ENCODE measurements around the gene TPM2. TPM values are rescaled to one million over a fixed set of nuclear protein-coding genes. Genes with fewer than 3 reads are reported as not detected.
A peak's percentile ranks its signal among the peaks of the same experiment; 100 is the strongest.

The TPM2 gene
- polyA plus RNA-seq, 1 donor: 463 TPM

- no peak overlapping the region for H3K4me3 ChIP-seq (ENCODE audit: low read length)
- H3K9me3 ChIP-seq (ENCODE audit: control insufficient read depth, low read depth, low read length): no peaks in the 10 kb centered on the region
- no peak overlapping the region for H3K27ac ChIP-seq (ENCODE audit: low read length)
- peaks cover 58% of the 10 kb centered on the region for H3K36me3 ChIP-seq (ENCODE audit: control insufficient read depth, insufficient read depth, low read length)
- WGBS (ENCODE audit: insufficient coverage, low lambda C conversion rate): 93% methylated on average over 3 of the region's 14 CpGs
- H3K4me1 ChIP-seq (ENCODE audit: control insufficient read depth, insufficient read depth, low read length): no peaks in the 10 kb centered on the region
- no peaks in the 10 kb centered on the region for H3K27me3 ChIP-seq (ENCODE audit: control insufficient read depth, insufficient read depth, low read length)
- DNase-seq: no peak
These were observed 7.8 kb upstream of the TPM2 start for GRCh38 chr9:35697486-35697885.

GRCh38 chr9:35696520-35697215 is 6.9 kb upstream of the TPM2 start:
- H3K9me3 ChIP-seq (ENCODE audit: control insufficient read depth, low read depth, low read length): no peaks in the 10 kb centered on the region
- H3K4me3 ChIP-seq (ENCODE audit: low read length): no peak overlapping the region
- no peaks in the 10 kb centered on the region for H3K27me3 ChIP-seq (ENCODE audit: control insufficient read depth, insufficient read depth, low read length)
- DNase-seq: peak; percentile 34 to 49
- WGBS (ENCODE audit: insufficient coverage, low lambda C conversion rate): 100% methylated on average over 1 of the region's 9 CpGs
- no peak overlapping the region for H3K27ac ChIP-seq (ENCODE audit: low read length)
- H3K36me3 ChIP-seq (ENCODE audit: control insufficient read depth, insufficient read depth, low read length): peaks cover 50% of the 10 kb centered on the region
- H3K4me1 ChIP-seq (ENCODE audit: control insufficient read depth, insufficient read depth, low read length): no peaks in the 10 kb centered on the region

DNA sequence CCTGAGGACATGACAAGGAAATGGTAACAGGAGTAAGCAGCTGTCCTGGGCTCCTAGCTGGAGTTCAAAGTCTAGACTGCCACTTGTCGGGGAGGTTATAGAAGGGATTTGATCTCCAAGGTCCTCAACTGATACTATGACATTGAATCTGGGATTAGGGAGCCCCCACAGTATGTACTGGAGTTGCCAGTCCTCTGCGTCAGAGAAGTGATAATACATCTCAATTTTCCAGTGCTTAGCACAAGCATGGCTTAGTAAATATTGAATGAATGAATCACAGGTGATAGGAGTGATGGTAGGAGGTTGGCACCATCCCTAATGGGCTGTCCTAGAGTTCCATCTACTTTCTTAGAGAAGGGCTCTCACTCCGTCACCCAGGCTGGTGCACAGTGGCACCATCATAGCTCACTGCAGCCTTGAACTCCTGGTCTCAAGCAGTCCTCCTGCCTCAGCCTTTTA is 6.2 kb upstream of the TPM2 start:
- no CpG with 5 or more reads among the region's 3 CpGs for WGBS (ENCODE audit: insufficient coverage, low lambda C conversion rate)
- peaks cover 3% of the 10 kb centered on the region for H3K4me1 ChIP-seq (ENCODE audit: control insufficient read depth, insufficient read depth, low read length)
- DNase-seq: peak in 1 of 2 donors; percentile 57
- no peaks in the 10 kb centered on the region for H3K9me3 ChIP-seq (ENCODE audit: control insufficient read depth, low read depth, low read length)
- H3K27ac ChIP-seq (ENCODE audit: low read length): no peak overlapping the region
- H3K27me3 ChIP-seq (ENCODE audit: control insufficient read depth, insufficient read depth, low read length): no peaks in the 10 kb centered on the region
- H3K4me3 ChIP-seq (ENCODE audit: low read length): no peak overlapping the region
- peaks cover 43% of the 10 kb centered on the region for H3K36me3 ChIP-seq (ENCODE audit: control insufficient read depth, insufficient read depth, low read length)

- H3K9me3 ChIP-seq (ENCODE audit: control insufficient read depth, low read depth, low read length): peaks cover 2% of the 10 kb centered on the region
- peaks cover 2% of the 10 kb centered on the region for H3K27me3 ChIP-seq (ENCODE audit: control insufficient read depth, insufficient read depth, low read length)
- 80% methylated on average over 1 of the region's 13 CpGs for WGBS (ENCODE audit: insufficient coverage, low lambda C conversion rate)
- H3K4me3 ChIP-seq (ENCODE audit: low read length): no peak overlapping the region
- peaks cover 4% of the 10 kb centered on the region for H3K36me3 ChIP-seq (ENCODE audit: control insufficient read depth, insufficient read depth, low read length)
- peak in 1 of 2 donors; percentile 28 for DNase-seq
- H3K4me1 ChIP-seq (ENCODE audit: control insufficient read depth, insufficient read depth, low read length): peaks cover 17% of the 10 kb centered on the region
- H3K27ac ChIP-seq (ENCODE audit: low read length): peak overlapping the region; percentile 86
These were observed 2.1 kb upstream of the TPM2 start for GRCh38 chr9:35691757-35692301.

GRCh38 chr9:35691334-35691650 is 1.6 kb upstream of the TPM2 start:
- Histone ChIP-seq H3K27ac (ENCODE audit: low read length) (peak overlapping the region; percentile 86), H3K4me3 (ENCODE audit: low read length) (peak overlapping the region; percentile 78), H3K4me1 (ENCODE audit: control insufficient read depth, insufficient read depth, low read length) (peaks cover 17% of the 10 kb centered on the region), H3K9me3 (ENCODE audit: control insufficient read depth, low read depth, low read length) (peaks cover 2% of the 10 kb centered on the region), H3K36me3 (ENCODE audit: control insufficient read depth, insufficient read depth, low read length) (peaks cover 5% of the 10 kb centered on the region), H3K27me3 (ENCODE audit: control insufficient read depth, insufficient read depth, low read length) (peaks cover 2% of the 10 kb centered on the region)
- WGBS (ENCODE audit: insufficient coverage, low lambda C conversion rate): 64% methylated on average over 2 of the region's 10 CpGs
- no peak for DNase-seq

DNA sequence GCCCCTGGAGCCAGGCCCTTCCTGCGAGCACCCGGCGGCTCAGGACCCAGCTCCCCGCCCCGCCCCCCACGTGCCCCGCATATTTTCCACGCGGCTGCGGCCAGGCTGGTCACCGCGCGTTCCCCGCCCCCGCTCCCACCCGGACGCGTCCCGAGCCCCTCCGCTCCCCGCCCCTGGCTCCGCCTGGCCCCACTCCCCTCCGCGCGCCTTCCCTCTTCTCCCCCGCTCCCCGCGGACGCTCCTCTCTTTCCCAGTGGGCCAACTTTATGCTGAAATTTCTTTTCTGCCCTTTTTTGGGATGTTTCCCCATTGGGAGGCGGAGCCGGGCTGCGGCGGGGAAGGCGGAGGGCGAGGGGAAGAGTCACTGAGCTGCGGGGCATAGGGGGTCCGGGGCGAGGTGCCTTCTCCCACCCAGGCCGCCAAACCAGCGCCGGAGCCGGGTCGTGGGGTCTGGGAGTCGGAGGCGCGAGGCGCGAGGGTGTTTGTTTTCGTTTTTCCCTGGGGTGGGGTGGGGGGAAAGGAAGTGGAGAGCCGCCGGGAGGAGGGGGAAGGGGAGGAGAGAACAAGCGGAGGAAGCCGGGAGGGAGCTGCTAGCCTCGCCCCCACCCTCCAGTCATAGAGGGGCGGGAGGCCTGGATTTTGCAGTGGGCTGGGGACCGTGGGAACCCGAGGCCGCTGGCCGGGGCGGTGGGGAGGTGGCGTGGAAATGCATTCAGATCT is 1.0 kb upstream of the TPM2 start:
- peaks cover 2% of the 10 kb centered on the region for H3K9me3 ChIP-seq (ENCODE audit: control insufficient read depth, low read depth, low read length)
- H3K36me3 ChIP-seq (ENCODE audit: control insufficient read depth, insufficient read depth, low read length): peaks cover 3% of the 10 kb centered on the region
- H3K27me3 ChIP-seq (ENCODE audit: control insufficient read depth, insufficient read depth, low read length): peaks cover 2% of the 10 kb centered on the region
- peaks cover 17% of the 10 kb centered on the region for H3K4me1 ChIP-seq (ENCODE audit: control insufficient read depth, insufficient read depth, low read length)
- WGBS (ENCODE audit: insufficient coverage, low lambda C conversion rate): no CpG with 5 or more reads among the region's 61 CpGs
- DNase-seq: peak; percentile 57 to 69
- peak overlapping the region; percentile 86 for H3K27ac ChIP-seq (ENCODE audit: low read length)
- H3K4me3 ChIP-seq (ENCODE audit: low read length): peak overlapping the region; percentile 78

DNA sequence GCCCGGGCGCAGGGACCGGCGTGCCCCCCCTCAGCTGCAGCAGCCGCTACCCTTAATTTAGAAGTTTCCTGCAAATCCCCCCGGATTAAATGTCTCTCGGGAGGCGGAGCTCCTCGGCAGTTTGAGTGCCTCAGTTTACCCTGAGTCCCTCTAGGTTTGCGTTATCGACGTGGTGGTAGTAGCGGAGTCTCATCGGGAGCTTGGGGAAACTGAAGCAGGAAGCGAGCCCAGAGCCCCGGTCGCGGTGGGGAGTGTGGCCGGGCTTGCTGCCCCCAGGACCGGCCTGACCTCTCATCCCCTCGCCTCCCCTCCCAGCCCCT is 529 bp upstream of the TPM2 start:
- peaks cover 7% of the 10 kb centered on the region for H3K9me3 ChIP-seq (ENCODE audit: control insufficient read depth, low read depth, low read length)
- peaks cover 7% of the 10 kb centered on the region for H3K36me3 ChIP-seq (ENCODE audit: control insufficient read depth, insufficient read depth, low read length)
- no peak for DNase-seq
- H3K27me3 ChIP-seq (ENCODE audit: control insufficient read depth, insufficient read depth, low read length): peaks cover 2% of the 10 kb centered on the region
- peaks cover 17% of the 10 kb centered on the region for H3K4me1 ChIP-seq (ENCODE audit: control insufficient read depth, insufficient read depth, low read length)
- peak overlapping the region; percentile 86 for H3K27ac ChIP-seq (ENCODE audit: low read length)
- peak overlapping the region; percentile 78 for H3K4me3 ChIP-seq (ENCODE audit: low read length)
- WGBS (ENCODE audit: insufficient coverage, low lambda C conversion rate): no CpG with 5 or more reads among the region's 21 CpGs

- H3K36me3 ChIP-seq (ENCODE audit: control insufficient read depth, insufficient read depth, low read length): peaks cover 19% of the 10 kb centered on the region
- DNase-seq: peak in 1 of 2 donors; percentile 32
- 60% methylated on average over 1 of the region's 12 CpGs for WGBS (ENCODE audit: insufficient coverage, low lambda C conversion rate)
- peaks cover 17% of the 10 kb centered on the region for H3K4me1 ChIP-seq (ENCODE audit: control insufficient read depth, insufficient read depth, low read length)
- H3K4me3 ChIP-seq (ENCODE audit: low read length): peak overlapping the region; percentile 78
- H3K9me3 ChIP-seq (ENCODE audit: control insufficient read depth, low read depth, low read length): peaks cover 9% of the 10 kb centered on the region
- H3K27ac ChIP-seq (ENCODE audit: low read length): peak overlapping the region; percentile 64
- H3K27me3 ChIP-seq (ENCODE audit: control insufficient read depth, insufficient read depth, low read length): peaks cover 2% of the 10 kb centered on the region
These were observed 875 bp downstream of the TPM2 start for GRCh38 chr9:35688558-35689541.

DNA sequence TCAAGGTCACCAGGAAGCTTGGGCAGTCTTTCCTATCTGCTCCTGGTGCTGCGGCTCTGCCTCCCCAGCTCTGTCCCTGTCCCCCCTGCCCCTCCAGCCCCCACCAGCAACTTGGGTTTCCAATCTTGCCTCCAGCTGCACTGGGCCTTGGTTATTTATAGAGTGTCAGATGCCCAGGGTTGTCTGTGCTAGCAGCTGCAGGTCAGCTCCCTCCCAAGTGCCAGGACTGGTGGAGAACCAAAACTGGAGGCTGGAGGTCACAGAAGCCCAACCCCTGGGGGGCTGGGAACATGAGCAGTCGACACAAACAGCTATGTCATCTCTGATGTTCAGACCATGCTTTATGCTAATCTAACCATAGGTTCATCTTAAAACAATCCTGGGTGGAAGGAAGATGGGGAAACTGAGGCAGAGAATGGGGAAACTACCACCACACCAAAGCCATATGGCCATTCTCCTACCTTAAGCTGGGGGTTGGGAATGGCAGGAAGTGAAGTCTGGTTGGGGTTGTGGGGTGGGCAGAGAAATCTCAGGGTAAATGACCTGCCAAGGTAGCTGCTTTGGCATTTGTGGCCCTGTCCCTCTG is 1.7 kb downstream of the TPM2 start:
- WGBS (ENCODE audit: insufficient coverage, low lambda C conversion rate): no CpG with 5 or more reads among the region's 2 CpGs
- no peak for DNase-seq
- Histone ChIP-seq H3K4me3 (ENCODE audit: low read length) (peak overlapping the region; percentile 78), H3K27ac (ENCODE audit: low read length) (peak overlapping the region; percentile 34), H3K9me3 (ENCODE audit: control insufficient read depth, low read depth, low read length) (peaks cover 9% of the 10 kb centered on the region), H3K27me3 (ENCODE audit: control insufficient read depth, insufficient read depth, low read length) (peaks cover 2% of the 10 kb centered on the region), H3K36me3 (ENCODE audit: control insufficient read depth, insufficient read depth, low read length) (peaks cover 26% of the 10 kb centered on the region), H3K4me1 (ENCODE audit: control insufficient read depth, insufficient read depth, low read length) (peaks cover 17% of the 10 kb centered on the region)
